Measurements from ENCODE around the gene ISL1. TPM values are rescaled to one million over a fixed set of nuclear protein-coding genes. Genes with fewer than 3 reads are reported as not detected.
A peak's percentile ranks its signal among the peaks of the same experiment; 100 is the strongest.

ISL1 gene
- not detected for total RNA-seq
- long read RNA-seq, result 0 reads

DNA sequence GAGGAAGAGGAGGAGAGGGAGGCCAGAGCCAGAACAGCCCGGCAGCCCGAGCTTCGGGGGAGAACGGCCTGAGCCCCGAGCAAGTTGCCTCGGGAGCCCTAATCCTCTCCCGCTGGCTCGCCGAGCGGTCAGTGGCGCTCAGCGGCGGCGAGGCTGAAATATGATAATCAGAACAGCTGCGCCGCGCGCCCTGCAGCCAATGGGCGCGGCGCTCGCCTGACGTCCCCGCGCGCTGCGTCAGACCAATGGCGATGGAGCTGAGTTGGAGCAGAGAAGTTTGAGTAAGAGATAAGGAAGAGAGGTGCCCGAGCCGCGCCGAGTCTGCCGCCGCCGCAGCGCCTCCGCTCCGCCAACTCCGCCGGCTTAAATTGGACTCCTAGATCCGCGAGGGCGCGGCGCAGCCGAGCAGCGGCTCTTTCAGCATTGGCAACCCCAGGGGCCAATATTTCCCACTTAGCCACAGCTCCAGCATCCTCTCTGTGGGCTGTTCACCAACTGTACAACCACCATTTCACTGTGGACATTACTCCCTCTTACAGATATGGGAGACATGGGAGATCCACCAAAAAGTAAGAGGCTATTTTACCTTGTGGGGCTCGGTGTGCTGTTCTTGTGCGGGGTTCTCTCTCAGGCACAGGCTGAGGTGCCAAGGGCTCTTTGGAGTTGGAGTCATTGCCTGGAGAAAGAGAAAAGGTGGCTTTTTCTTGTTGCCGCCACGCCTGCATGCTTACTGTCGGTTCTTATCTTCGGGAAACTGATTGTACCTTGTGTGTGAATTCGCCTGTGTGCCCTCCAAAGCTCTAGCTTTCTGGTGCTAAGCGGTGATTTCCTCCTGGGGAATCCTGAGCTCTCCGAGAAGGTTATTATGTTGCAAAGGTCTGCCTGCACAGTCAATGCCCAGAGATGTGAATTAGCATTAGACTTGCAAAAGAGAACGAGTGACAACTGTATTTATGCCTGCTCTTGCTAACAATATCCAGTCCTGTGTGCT lies at the start of gene ISL1:
Gene ISL1, plus strand, starts transcription at position 318 of the 991 bp plus-strand sequence. Its CDS starts 224 bp downstream, at position 542.
- intact Hi-C loops (cut with DNase I), result no loop called here
- DNase-seq, result peak; percentile 50
- ATAC-seq, result peak; percentile 62 to 89

DNA sequence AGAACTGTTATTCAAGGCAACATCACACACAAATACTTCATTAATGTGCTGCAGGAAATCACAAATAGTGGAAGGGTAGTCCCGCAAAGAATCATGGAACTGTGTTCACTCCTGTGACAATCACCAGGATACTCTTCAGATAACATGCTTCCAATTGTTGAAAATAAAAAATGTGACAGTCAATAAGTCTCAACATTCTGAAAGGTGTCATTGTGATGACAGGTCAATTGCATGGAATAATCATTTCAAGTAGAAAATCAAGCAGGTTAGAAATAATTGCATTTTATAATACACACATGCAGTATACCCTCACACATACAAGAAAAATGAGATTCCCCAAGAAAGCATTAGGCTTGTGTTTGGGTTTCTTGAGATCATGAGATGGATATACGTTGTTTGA lies 46.4 kb upstream of the ISL1 start:
- intact Hi-C loops (cut with DNase I), result no loop called here
- DNase-seq (no peak), ATAC-seq (no peak)

DNA sequence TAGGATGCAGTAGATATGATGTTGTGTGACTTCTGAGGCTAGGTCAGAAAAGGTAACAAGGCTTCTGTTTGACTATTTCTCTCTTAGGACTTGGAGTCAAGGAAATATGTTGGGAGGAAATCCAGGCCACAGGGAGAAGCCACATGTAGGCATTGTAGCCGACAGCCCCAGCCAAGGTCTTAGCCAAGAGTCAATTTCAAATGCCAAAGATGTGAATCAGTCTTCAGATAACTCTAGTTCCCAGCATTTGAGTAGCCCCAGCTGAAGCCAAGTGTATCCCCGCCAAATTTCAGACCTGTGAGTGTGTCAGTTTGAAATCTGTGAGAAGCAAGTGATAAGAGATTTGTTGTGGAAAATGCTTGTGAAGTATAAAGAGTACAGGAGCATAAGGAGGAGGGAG lies 38.1 kb upstream of the ISL1 start:
- DNase-seq (no peak), ATAC-seq (no peak)
- intact Hi-C loops (cut with DNase I), result no loop called here

- no peak for ATAC-seq
- intact Hi-C loops (cut with DNase I), result no loop called here
- DNase-seq, result no peak
Observed at GRCh38 chr5:51347157-51347556, 36.1 kb upstream of the ISL1 start.

DNA sequence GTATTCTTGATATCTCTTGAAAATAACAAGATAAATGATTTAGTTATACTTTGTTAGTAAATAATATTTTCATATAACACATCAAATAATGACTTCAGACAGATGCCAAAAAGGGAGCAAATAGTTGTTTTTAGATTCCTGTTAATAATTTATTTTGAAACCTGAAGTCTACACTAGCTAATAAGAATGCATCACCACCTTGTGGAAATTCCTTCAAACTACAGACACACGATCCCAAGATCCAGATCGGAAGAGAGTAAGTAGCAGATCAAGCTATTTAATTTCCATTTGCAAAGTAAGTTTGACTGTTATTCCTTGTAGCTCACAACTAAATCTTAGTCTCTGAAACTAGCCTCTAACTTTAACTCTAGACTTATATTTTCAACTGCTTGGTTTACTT lies 35.5 kb upstream of the ISL1 start:
- intact Hi-C loops (cut with DNase I), result no loop called here
- ATAC-seq (no peak), DNase-seq (no peak)

- intact Hi-C loops (cut with DNase I), result no loop called here
- no peak for ATAC-seq
- DNase-seq, result no peak
Observed at GRCh38 chr5:51371052-51371451, 12.2 kb upstream of the ISL1 start.

GRCh38 chr5:51373880-51374523 lies 9.2 kb upstream of the ISL1 start:
- no peak for ATAC-seq
- intact Hi-C loops (cut with DNase I), result no loop called here
- DNase-seq, result no peak

GRCh38 chr5:51375084-51375483 lies 8.2 kb upstream of the ISL1 start:
- ATAC-seq, result no peak
- no peak for DNase-seq
- intact Hi-C loops (cut with DNase I), result no loop called here

GRCh38 chr5:51376509-51376908 lies 6.7 kb upstream of the ISL1 start:
- ATAC-seq, result no peak

GRCh38 chr5:51377151-51378060 lies 5.8 kb upstream of the ISL1 start:
- intact Hi-C loops (cut with DNase I), result no loop called here
- no peak for ATAC-seq
- DNase-seq, result no peak

More at GRCh38 chr5:51376509-51376908, 6.7 kb upstream of the ISL1 start:
- intact Hi-C loops (cut with DNase I), result no loop called here
- no peak for DNase-seq

GRCh38 chr5:51378061-51378409 lies 5.2 kb upstream of the ISL1 start:
- intact Hi-C loops (cut with DNase I), result no loop called here
- ATAC-seq, result no peak
- DNase-seq, result no peak

DNA sequence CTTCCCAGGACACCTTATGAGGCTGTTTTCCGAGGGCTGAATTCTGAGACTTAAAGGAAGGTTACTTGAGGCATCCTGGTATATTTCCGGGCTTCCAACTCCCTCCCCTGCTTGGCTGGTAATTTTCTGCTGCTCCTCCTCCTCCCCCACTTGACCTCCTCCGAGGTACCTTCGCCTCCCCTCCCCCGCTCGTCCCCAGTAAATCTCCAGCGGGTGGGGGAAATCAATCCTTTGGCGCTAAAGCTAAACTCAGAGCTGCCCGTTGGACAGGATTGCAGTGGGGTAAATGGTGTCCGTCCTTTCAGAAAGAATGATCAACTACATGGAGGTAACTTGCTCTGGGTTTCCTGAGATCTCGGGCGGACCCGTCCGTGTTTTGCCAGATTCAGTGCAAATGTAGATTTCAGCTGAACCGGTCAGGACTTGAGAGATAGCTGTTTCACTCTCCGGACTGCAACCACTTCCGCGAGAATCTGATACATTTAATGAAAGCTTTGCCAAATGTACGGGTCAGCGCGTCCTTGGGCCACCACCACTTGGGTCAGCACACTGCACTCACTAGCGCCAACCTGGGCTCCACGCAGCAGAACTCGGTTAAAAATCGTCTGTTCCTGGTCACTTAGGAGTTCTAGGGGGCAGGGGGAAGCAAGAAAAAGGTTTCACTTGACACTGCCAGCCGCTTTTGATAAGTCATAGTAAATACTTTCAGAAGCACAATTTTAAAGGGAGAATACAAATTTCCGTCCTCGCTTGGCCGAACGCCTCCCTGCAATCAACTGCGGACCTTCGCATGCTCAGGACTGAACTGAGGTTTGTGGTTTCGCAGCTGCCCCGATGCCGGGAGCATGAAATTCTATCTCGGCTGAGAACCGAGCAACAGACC lies 4.6 kb upstream of the ISL1 start:
- DNase-seq (no peak), ATAC-seq (no peak)
- intact Hi-C loops (cut with DNase I), result no loop called here

GRCh38 chr5:51379331-51379700 lies 3.9 kb upstream of the ISL1 start:
- DNase-seq (no peak), ATAC-seq (no peak)
- intact Hi-C loops (cut with DNase I), result no loop called here

- no peak for ATAC-seq
- intact Hi-C loops (cut with DNase I), result no loop called here
- no peak for DNase-seq
Observed at GRCh38 chr5:51380603-51381207, 2.5 kb upstream of the ISL1 start.

DNA sequence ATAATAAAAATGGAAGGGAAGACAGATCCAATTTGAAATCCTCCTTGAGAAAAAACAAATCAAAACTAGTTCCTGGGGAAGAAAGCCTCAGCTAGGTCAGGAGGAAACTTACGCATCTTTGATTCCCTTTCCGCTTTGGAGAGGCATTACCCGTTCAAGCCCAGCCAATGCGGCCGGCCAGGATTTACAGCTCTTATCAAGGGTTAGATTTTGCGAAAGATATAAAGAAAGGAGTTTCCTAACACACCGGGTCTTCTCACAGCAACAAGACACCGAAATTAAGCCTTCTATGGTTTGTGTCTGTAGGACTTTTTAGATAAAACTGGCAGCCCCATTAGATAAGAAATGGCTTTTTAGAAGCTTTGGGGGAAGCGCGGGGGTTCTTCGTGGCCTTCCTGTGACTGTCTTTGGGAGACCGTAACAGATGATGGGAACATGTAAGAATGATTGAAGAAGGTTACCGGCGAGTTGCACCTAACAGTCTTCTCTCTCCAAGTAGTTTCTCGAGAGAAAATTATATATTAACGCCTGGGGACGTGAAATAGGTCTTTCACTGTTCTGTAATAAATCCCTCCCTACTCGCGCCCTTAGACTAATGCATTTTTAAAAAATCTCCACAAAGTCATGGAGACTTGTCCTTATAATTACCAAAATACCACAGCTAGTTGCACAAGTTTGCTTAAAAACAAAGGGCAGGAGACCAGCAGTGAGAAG lies 1.3 kb upstream of the ISL1 start:
- DNase-seq (no peak), ATAC-seq (no peak)
- intact Hi-C loops (cut with DNase I), result no loop called here

- DNase-seq, result no peak
- peak; percentile 12 to 31 for ATAC-seq
- intact Hi-C loops (cut with DNase I), result no loop called here
Observed at GRCh38 chr5:51382521-51383130, 622 bp upstream of the ISL1 start.

DNA sequence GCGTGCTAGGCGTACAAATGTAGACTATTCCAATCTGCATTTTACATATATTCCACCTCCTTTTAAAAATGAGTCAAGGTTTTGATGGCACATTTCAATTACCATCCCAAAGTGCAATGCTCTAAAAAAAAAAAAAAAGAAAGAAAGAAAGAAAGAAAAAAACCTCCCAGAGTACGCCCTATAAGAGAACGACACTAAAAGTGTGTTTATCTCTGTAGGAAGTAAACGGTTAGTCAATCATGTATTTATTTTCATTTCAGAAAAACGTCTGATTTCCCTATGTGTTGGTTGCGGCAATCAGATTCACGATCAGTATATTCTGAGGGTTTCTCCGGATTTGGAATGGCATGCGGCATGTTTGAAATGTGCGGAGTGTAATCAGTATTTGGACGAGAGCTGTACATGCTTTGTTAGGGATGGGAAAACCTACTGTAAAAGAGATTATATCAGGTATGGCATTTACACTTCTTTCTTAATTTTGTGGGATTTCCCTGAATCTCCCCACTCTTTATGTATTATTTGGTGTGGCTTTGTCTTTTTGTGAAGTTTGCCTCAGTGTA lies 1.1 kb downstream of the ISL1 start:
- intact Hi-C loops (cut with DNase I), result no loop called here

More for the DNA sequence above, 1.1 kb downstream of the ISL1 start:
- DNase-seq, result no peak
- ATAC-seq, result no peak

All from left cardiac atrium (tissue), 4 donors.